Endothelial cell of hepatic sinusoid (primary cell): Measurements from ENCODE around the gene ZNF462.
"Not testable (repeated sequence)": the region's sequence is repeated elsewhere in the genome, so short reads cannot be mapped to it uniquely, and the experiment has no call there.

Source experiments
- in situ Hi-C: cut with HindIII; loops from 2 replicates; pipeline ENCODE4 v1.10.0; 2017; ENCODE audit warnings: low sequenced_read_pairs

The ZNF462 gene

GRCh38 chr9:106982636-106983035 is 119.7 kb downstream of the ZNF462 start:
- in situ Hi-C loops = no loop called here

- in situ Hi-C loops = no loop called here
These were observed 120.4 kb downstream of the ZNF462 start for GRCh38 chr9:106983346-106983745.

- in situ Hi-C loops = not testable (repeated sequence)
These were observed 126.9 kb downstream of the ZNF462 start for GRCh38 chr9:106989904-106990303.

GRCh38 chr9:106992186-106992585 is 129.2 kb downstream of the ZNF462 start:
- in situ Hi-C loops = no loop called here

GRCh38 chr9:106993603-106994002 is 130.6 kb downstream of the ZNF462 start:
- in situ Hi-C loops = no loop called here

- in situ Hi-C loops = no loop called here
These were observed 131.5 kb downstream of the ZNF462 start for GRCh38 chr9:106994463-106994862.

GRCh38 chr9:107000218-107000617 is 137.3 kb downstream of the ZNF462 start:
- in situ Hi-C loops = no loop called here

- in situ Hi-C loops = no loop called here
These were observed 142.2 kb downstream of the ZNF462 start for GRCh38 chr9:107005201-107005600.

GRCh38 chr9:107007402-107007801 is 144.4 kb downstream of the ZNF462 start:
- in situ Hi-C loops = no loop called here

GRCh38 chr9:107008011-107008410 is 145.0 kb downstream of the ZNF462 start:
- in situ Hi-C loops = no loop called here

- in situ Hi-C loops = no loop called here
These were observed 145.5 kb downstream of the ZNF462 start for GRCh38 chr9:107008447-107008846.

GRCh38 chr9:107016383-107016782 is 153.4 kb downstream of the ZNF462 start:
- in situ Hi-C loops = no loop called here

GRCh38 chr9:107018861-107019545 is 156.0 kb downstream of the ZNF462 start:
- in situ Hi-C loops = no loop called here

- in situ Hi-C loops = no loop called here
These were observed 157.1 kb downstream of the ZNF462 start for GRCh38 chr9:107020040-107020530.

GRCh38 chr9:107024193-107024592 is 161.2 kb downstream of the ZNF462 start:
- in situ Hi-C loops = no loop called here

GRCh38 chr9:107025260-107026035 is 162.5 kb downstream of the ZNF462 start:
- in situ Hi-C loops = loop anchor here (5.0 kb wide), 1 partner anchor 103 kb away; no protein-coding TSS in a partner anchor

GRCh38 chr9:107029146-107029545 is 166.2 kb downstream of the ZNF462 start:
- in situ Hi-C loops = loop anchor here (5.0 kb wide), 1 partner anchor 107 kb away; no protein-coding TSS in a partner anchor

GRCh38 chr9:107033966-107034365 is 171.0 kb downstream of the ZNF462 start:
- in situ Hi-C loops = no loop called here

GRCh38 chr9:107034831-107035230 is 171.9 kb downstream of the ZNF462 start:
- in situ Hi-C loops = no loop called here

GRCh38 chr9:107036367-107036766 is 173.4 kb downstream of the ZNF462 start:
- in situ Hi-C loops = no loop called here

- in situ Hi-C loops = no loop called here
These were observed 176.6 kb downstream of the ZNF462 start for GRCh38 chr9:107039542-107039941.

- in situ Hi-C loops = no loop called here
These were observed 179.6 kb downstream of the ZNF462 start for GRCh38 chr9:107042606-107043005.
